Parathyroid adenoma (tissue), 2 donors: ENCODE data around the gene CDCP1.

Experiments
- H2AFZ ChIP-seq: fragments of 300-600 bp; sonication (generic); one replicate; pipeline ENCODE4 v1.7.0; 2017; ENCODE audit warnings: antibody characterized with exemption, mild to moderate bottlenecking
- H3K27ac ChIP-seq: fragments of 300-600 bp; sonication (generic); one replicate; pipeline ENCODE4 v1.7.0; 2017
- H3K27me3 ChIP-seq: fragments of 300-600 bp; sonication (generic); one replicate; pipeline ENCODE4 v1.7.0; 2017; ENCODE audit warnings: low read length; ENCODE audit not compliant: control insufficient read depth, insufficient read depth
- H3K36me3 ChIP-seq: fragments of 300-600 bp; sonication (generic); one replicate; pipeline ENCODE4 v1.7.0; 2017; ENCODE audit warnings: low read length; ENCODE audit not compliant: control insufficient read depth, insufficient read depth
- H3K4me1 ChIP-seq: fragments of 300-600 bp; sonication (generic); one replicate; pipeline ENCODE4 v1.7.0; 2017; ENCODE audit warnings: control low read depth
- H3K4me2 ChIP-seq: fragments of 300-600 bp; sonication (generic); one replicate; pipeline ENCODE4 v1.7.0; 2017; ENCODE audit warnings: low read length
- H3K4me3 ChIP-seq: fragments of 300-600 bp; sonication (generic); one replicate; pipeline ENCODE4 v1.7.0; 2017; ENCODE audit warnings: low read depth, low read length
- H3K79me2 ChIP-seq: fragments of 300-600 bp; sonication (generic); one replicate; pipeline ENCODE4 v1.7.0; 2017; ENCODE audit warnings: control low read depth
- H3K9ac ChIP-seq: fragments of 300-600 bp; sonication (generic); one replicate; pipeline ENCODE4 v1.7.0; 2017; ENCODE audit warnings: mild to moderate bottlenecking
- H3K9me3 ChIP-seq: fragments of 300-600 bp; sonication (generic); one replicate; pipeline ENCODE4 v1.7.0; 2017; ENCODE audit warnings: low read length; ENCODE audit not compliant: control insufficient read depth
- TF ChIP-seq, protein P1 (sequence below): fragments of 300-600 bp; sonication (generic); IDR thresholded peaks from one replicate; pipeline ENCODE4 v1.7.0; 2017; ENCODE audit warnings: antibody characterized with exemption, mild to moderate bottlenecking
- donor health status: primary hyperparathyroidism.

Gene CDCP1

DNA sequence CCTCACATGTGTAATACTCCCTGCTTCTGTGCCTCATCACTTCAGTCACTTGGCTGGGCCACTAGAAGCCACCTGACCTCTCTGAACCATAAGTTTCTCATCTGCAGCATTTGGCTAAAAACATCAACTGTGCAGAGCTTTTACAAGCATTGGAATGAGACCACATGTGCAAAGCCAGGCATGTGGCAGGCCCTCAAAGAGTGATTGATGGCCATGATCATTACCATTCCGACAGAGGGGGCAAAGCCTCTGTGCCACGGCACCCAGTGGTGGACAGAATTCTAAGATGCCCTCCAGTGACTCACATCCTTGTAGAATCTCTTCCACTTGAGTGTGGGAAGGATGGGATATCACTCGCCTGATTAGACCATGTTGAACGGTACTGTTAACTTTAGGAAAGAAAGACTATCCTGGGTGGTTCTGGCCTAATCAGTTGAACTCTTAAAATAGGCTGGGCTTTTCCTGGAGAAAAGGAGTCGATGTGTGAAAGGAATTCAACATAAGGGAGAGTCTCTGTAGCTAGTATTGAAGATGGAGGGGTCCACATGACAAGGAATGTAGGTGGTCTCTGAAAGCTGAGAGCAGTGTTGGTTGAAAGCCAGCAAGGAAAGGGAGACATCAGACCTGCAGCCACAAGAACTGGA lies 13.5 kb downstream of the CDCP1 start:
- H3K4me1 ChIP-seq: no peaks in the 10 kb centered on the region
- no peaks in the 10 kb centered on the region for H3K27me3 ChIP-seq
- H3K9ac ChIP-seq: no peak overlapping the region
- H3K36me3 ChIP-seq: no peaks in the 10 kb centered on the region
- H3K9me3 ChIP-seq: no peaks in the 10 kb centered on the region
- no peak overlapping the region for H3K27ac ChIP-seq
- TF ChIP-seq, protein P1, sequence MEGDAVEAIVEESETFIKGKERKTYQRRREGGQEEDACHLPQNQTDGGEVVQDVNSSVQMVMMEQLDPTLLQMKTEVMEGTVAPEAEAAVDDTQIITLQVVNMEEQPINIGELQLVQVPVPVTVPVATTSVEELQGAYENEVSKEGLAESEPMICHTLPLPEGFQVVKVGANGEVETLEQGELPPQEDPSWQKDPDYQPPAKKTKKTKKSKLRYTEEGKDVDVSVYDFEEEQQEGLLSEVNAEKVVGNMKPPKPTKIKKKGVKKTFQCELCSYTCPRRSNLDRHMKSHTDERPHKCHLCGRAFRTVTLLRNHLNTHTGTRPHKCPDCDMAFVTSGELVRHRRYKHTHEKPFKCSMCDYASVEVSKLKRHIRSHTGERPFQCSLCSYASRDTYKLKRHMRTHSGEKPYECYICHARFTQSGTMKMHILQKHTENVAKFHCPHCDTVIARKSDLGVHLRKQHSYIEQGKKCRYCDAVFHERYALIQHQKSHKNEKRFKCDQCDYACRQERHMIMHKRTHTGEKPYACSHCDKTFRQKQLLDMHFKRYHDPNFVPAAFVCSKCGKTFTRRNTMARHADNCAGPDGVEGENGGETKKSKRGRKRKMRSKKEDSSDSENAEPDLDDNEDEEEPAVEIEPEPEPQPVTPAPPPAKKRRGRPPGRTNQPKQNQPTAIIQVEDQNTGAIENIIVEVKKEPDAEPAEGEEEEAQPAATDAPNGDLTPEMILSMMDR: no peak
- no peak overlapping the region for H3K4me3 ChIP-seq
- H2AFZ ChIP-seq: no peak overlapping the region
- H3K4me2 ChIP-seq: no peak overlapping the region
- no peaks in the 10 kb centered on the region for H3K79me2 ChIP-seq

DNA sequence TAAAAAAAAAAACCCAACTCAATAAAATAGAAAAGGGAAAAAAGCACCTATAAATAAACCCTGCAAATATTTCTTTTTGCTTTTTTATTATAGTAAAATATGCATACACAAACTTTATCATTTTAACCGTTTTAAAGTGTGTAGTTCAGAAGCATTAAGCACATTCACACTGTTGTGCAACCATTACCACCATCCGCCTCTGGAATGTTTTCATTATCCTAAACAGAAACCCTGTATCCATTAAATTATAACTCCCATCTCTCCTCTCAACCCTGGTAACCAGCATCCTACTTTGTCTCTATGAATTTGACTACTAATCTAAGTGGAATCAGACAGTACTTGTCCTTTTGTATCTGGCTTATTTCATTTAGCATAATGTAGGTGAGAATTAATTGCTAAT lies 15.0 kb downstream of the CDCP1 start:
- TF ChIP-seq, protein P1: no peak
- no peak overlapping the region for H3K27ac ChIP-seq
- H3K27me3 ChIP-seq: no peaks in the 10 kb centered on the region
- H2AFZ ChIP-seq: no peak overlapping the region
- no peak overlapping the region for H3K4me3 ChIP-seq
- H3K79me2 ChIP-seq: no peaks in the 10 kb centered on the region
- H3K4me2 ChIP-seq: no peak overlapping the region
- no peaks in the 10 kb centered on the region for H3K9me3 ChIP-seq
- H3K4me1 ChIP-seq: no peaks in the 10 kb centered on the region
- no peak overlapping the region for H3K9ac ChIP-seq
- no peaks in the 10 kb centered on the region for H3K36me3 ChIP-seq

DNA sequence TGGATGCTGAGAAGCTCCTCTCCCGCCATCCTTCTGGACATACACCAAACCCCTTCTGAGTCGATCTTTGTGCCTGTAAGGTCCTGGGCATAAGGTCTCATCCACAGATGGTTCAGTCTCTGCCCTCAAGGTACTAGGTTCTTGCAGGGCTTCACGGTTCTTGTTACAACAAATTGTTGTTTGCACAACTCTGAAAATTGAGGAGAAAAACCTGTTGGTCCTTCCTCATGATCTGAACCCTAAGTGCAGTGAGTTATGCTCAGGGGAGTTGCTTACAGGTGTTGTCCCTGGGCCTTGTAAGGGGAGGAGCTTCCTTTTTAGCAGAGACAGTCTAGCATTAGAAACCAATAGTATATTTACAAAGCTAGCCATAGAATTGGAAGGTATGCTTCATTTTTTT lies 15.7 kb downstream of the CDCP1 start:
- no peak overlapping the region for H2AFZ ChIP-seq
- no peak overlapping the region for H3K27ac ChIP-seq
- no peaks in the 10 kb centered on the region for H3K9me3 ChIP-seq
- TF ChIP-seq, protein P1: no peak
- no peaks in the 10 kb centered on the region for H3K4me1 ChIP-seq
- H3K4me2 ChIP-seq: no peak overlapping the region
- H3K4me3 ChIP-seq: no peak overlapping the region
- no peaks in the 10 kb centered on the region for H3K79me2 ChIP-seq
- no peaks in the 10 kb centered on the region for H3K36me3 ChIP-seq
- no peak overlapping the region for H3K9ac ChIP-seq
- H3K27me3 ChIP-seq: no peaks in the 10 kb centered on the region

DNA sequence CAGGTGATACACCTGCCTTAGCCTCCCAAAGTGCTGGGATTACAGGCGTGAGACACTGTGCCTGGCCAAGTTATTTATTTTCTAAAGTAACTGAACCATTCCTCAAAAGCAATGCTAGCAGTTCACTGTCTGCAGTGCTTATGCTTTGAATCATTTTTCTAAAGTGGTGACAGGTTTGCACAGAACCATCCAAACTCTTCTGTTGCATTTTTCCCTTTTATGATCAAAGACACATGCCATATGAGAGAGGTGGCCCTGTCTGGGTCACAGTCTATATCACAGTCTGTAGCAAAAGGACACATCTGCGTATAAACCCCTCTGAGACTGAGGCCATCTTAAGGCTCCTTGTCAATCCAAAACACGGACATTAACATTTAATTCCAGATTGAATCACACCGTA lies 17.2 kb downstream of the CDCP1 start:
- Histone ChIP-seq H3K36me3 (no peaks in the 10 kb centered on the region), H3K27ac (no peak overlapping the region), H3K4me3 (no peak overlapping the region), H3K4me2 (no peak overlapping the region), H3K27me3 (no peaks in the 10 kb centered on the region), H3K4me1 (no peaks in the 10 kb centered on the region), H3K79me2 (no peaks in the 10 kb centered on the region), H2AFZ (no peak overlapping the region), H3K9ac (no peak overlapping the region), H3K9me3 (no peaks in the 10 kb centered on the region)
- TF ChIP-seq, protein P1: no peak

DNA sequence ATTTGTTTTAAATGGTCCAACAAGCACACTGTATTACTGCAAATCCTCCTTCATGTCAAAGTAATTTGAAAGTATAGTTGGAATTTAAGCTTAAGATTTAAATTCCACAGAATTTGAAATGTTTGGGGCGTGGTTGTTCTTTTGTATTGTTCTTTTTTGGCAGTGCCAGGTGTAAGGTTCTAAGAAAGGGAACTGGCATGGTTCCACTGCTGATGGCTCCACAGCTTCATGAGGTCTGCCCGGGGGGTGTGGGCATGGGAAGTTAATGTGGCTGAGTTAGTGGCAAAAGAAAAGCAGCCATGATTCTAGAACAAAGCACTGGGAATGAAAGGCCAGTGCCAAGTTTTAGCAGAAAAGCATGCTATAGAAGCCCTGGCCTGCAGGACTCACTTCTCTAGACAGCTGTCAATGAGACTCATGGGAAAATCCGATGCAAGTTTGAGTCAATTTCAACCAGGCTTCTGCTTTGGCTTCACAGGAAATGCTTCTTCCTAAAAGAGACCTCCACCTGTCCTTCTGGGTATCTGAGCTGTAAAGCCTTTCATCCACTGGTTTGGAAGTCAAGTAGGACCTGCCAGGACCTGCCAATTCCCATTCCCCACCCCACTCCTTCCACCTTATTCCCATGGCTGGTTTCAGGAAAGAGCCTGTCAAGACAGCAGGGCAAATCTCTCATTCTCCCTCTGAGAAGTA lies 18.9 kb downstream of the CDCP1 start:
- H3K27me3 ChIP-seq: no peaks in the 10 kb centered on the region
- no peak overlapping the region for H3K9ac ChIP-seq
- no peaks in the 10 kb centered on the region for H3K79me2 ChIP-seq
- TF ChIP-seq, protein P1: no peak
- no peak overlapping the region for H3K4me3 ChIP-seq
- no peaks in the 10 kb centered on the region for H3K4me1 ChIP-seq
- no peaks in the 10 kb centered on the region for H3K9me3 ChIP-seq
- H3K27ac ChIP-seq: no peak overlapping the region
- H3K36me3 ChIP-seq: no peaks in the 10 kb centered on the region
- no peak overlapping the region for H2AFZ ChIP-seq
- H3K4me2 ChIP-seq: no peak overlapping the region
